Stimulated activated CD4-positive, alpha-beta T cell treated with anti-CD3 and anti-CD28 coated beads, Interleukin-4, amount 100 ng/mL, for 24 hours (primary cell): ENCODE measurements around the gene PIKFYVE.
"Not testable (repeated sequence)": the region's sequence is repeated elsewhere in the genome, so short reads cannot be mapped to it uniquely, and the experiment has no call there.

Experiments used
- DNase-seq: peaks from one replicate; pipeline ENCODE4 v3.0.0-alpha.2; 2020

The PIKFYVE gene

GRCh38 chr2:208256192-208256782 lies 9.8 kb upstream of the PIKFYVE start:
- DNase-seq = no peak

- not testable (repeated sequence) for DNase-seq
Observed at GRCh38 chr2:208256849-208257813, 8.9 kb upstream of the PIKFYVE start.

- peak; percentile 50 for DNase-seq
Observed at GRCh38 chr2:208265371-208265800, 669 bp upstream of the PIKFYVE start.

- no peak for DNase-seq
Observed at GRCh38 chr2:208266553-208266893, 468 bp downstream of the PIKFYVE start.

- no peak for DNase-seq
Observed at GRCh38 chr2:208266936-208267335, 881 bp downstream of the PIKFYVE start.

GRCh38 chr2:208267526-208267925 lies 1.5 kb downstream of the PIKFYVE start:
- not testable (repeated sequence) for DNase-seq

GRCh38 chr2:208268156-208268952 lies 2.3 kb downstream of the PIKFYVE start:
- no peak for DNase-seq

- no peak for DNase-seq
Observed at GRCh38 chr2:208269091-208269490, 3.0 kb downstream of the PIKFYVE start.

GRCh38 chr2:208274748-208275147 lies 8.7 kb downstream of the PIKFYVE start:
- no peak for DNase-seq

- no peak for DNase-seq
Observed at GRCh38 chr2:208278549-208278948, 12.5 kb downstream of the PIKFYVE start.

- no peak for DNase-seq
Observed at GRCh38 chr2:208279236-208279635, 13.2 kb downstream of the PIKFYVE start.

- DNase-seq = no peak
Observed at GRCh38 chr2:208280234-208280633, 14.2 kb downstream of the PIKFYVE start.

- no peak for DNase-seq
Observed at GRCh38 chr2:208280933-208281332, 14.9 kb downstream of the PIKFYVE start.

GRCh38 chr2:208285853-208286252 lies 19.8 kb downstream of the PIKFYVE start:
- no peak for DNase-seq

GRCh38 chr2:208294482-208295024 lies 28.5 kb downstream of the PIKFYVE start:
- no peak for DNase-seq

GRCh38 chr2:208295834-208296233 lies 29.8 kb downstream of the PIKFYVE start:
- DNase-seq = no peak

GRCh38 chr2:208296610-208297009 lies 30.6 kb downstream of the PIKFYVE start:
- no peak for DNase-seq

GRCh38 chr2:208297961-208298360 lies 31.9 kb downstream of the PIKFYVE start:
- no peak for DNase-seq

GRCh38 chr2:208300847-208301618 lies 35.0 kb downstream of the PIKFYVE start:
- DNase-seq = no peak

- no peak for DNase-seq
Observed at GRCh38 chr2:208304157-208304556, 38.1 kb downstream of the PIKFYVE start.

GRCh38 chr2:208304695-208305094 lies 38.6 kb downstream of the PIKFYVE start:
- DNase-seq = no peak

GRCh38 chr2:208306291-208306690 lies 40.2 kb downstream of the PIKFYVE start:
- no peak for DNase-seq
